HEK293 (cell line): Measurements from ENCODE around the gene SPINT2.

ENCODE experiments used
- ELK4 ChIP-seq: IDR thresholded peaks from 2 replicates; pipeline ENCODE4 v1.6.1; 2011; ENCODE audit warnings: mild to moderate bottlenecking, low read depth, low read length, borderline replicate concordance
- MYNN ChIP-seq: fragments of 450-650 bp; formaldehyde crosslinking; IDR thresholded peaks from 2 replicates; pipeline ENCODE4 v1.5.1; 2016; ENCODE audit warnings: missing biosample characterization, missing genetic modification characterization, borderline replicate concordance
- REST ChIP-seq: fragments of 450-650 bp; formaldehyde crosslinking; IDR thresholded peaks from 2 replicates; pipeline ENCODE4 v1.5.1; 2016; ENCODE audit warnings: missing biosample characterization, missing genetic modification characterization
- SALL2 ChIP-seq: fragments of 450-650 bp; formaldehyde crosslinking; IDR thresholded peaks from 2 replicates; pipeline ENCODE4 v1.5.0; 2017; ENCODE audit warnings: missing biosample characterization, mild to moderate bottlenecking, missing genetic modification characterization, borderline replicate concordance
- TRIM28 ChIP-seq: IDR thresholded peaks from 2 replicates; pipeline ENCODE4 v1.6.1; 2011; ENCODE audit warnings: low read length, control low read depth, borderline replicate concordance
- YY1 ChIP-seq: fragments of 450-650 bp; formaldehyde crosslinking; IDR thresholded peaks from 2 replicates; pipeline ENCODE4 v1.5.1; 2018; ENCODE audit warnings: missing biosample characterization, missing genetic modification characterization
- ZNF24 ChIP-seq: fragments of 450-650 bp; formaldehyde crosslinking; IDR thresholded peaks from 2 replicates; pipeline ENCODE4 v1.5.1; 2016; ENCODE audit warnings: missing biosample characterization, missing genetic modification characterization
- ZNF274 ChIP-seq, 2 experiments: fragments of 200-500 bp in 1 of 2; fragments of 450-650 bp in 1 of 2; sonication (Bioruptor generic) in 1 of 2; formaldehyde crosslinking in 1 of 2; IDR thresholded peaks; 2 replicates each; pipeline versions ENCODE4 v1.5.1 to v1.6.1; 2014 to 2016; ENCODE audit warnings: borderline replicate concordance in 1 of 2, inconsistent platforms in 1 of 2, low read length in 1 of 2, missing biosample characterization in 1 of 2, missing genetic modification characterization in 1 of 2
- ZNF366 ChIP-seq: fragments of 450-650 bp; formaldehyde crosslinking; conservative IDR thresholded peaks from 2 replicates; pipeline ENCODE4 v1.5.1; 2016; ENCODE audit warnings: missing biosample characterization, missing genetic modification characterization
- ZNF416 ChIP-seq: fragments of 450-650 bp; formaldehyde crosslinking; IDR thresholded peaks from 2 replicates; pipeline ENCODE4 v1.5.1; 2016; ENCODE audit warnings: missing biosample characterization, missing genetic modification characterization
- ZNF571 ChIP-seq: fragments of 450-650 bp; formaldehyde crosslinking; IDR thresholded peaks from 2 replicates; pipeline ENCODE4 v1.5.0; 2017; ENCODE audit warnings: missing biosample characterization, missing genetic modification characterization
- TF ChIP-seq, protein P1 (sequence below): fragments of 450-650 bp; formaldehyde crosslinking; IDR thresholded peaks from 2 replicates; pipeline ENCODE4 v1.5.1; 2016; ENCODE audit warnings: missing biosample characterization, missing genetic modification characterization
- TF ChIP-seq, protein P2 (sequence below): fragments of 450-650 bp; formaldehyde crosslinking; IDR thresholded peaks from 2 replicates; pipeline ENCODE4 v1.5.1; 2016; ENCODE audit warnings: missing biosample characterization, missing genetic modification characterization
- TF ChIP-seq, protein P3 (sequence below): fragments of 450-650 bp; formaldehyde crosslinking; IDR thresholded peaks from 2 replicates; pipeline ENCODE4 v1.5.1; 2016; ENCODE audit warnings: missing biosample characterization, missing genetic modification characterization, low read depth

DNA sequence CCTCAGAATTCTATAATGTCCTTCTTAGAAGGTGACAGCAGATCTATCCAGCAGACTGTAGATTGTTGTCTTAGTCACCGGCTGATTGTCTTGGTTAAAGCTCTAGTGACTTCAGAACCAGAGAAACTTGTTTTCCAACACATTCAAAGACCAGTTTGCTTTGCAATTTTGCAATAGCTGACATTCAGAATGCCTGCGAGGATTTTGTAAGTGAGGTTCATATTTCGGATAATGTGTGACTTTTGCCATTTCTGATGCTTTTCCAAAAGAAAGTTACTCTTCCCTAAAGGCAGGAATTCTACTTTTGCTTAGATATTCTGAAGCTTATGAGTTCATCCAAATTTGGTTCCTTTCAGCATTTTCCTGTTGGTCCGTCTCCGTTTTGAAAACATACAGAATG lies 13.2 kb downstream of the SPINT2 start:
- TF ChIP-seq, protein P1, sequence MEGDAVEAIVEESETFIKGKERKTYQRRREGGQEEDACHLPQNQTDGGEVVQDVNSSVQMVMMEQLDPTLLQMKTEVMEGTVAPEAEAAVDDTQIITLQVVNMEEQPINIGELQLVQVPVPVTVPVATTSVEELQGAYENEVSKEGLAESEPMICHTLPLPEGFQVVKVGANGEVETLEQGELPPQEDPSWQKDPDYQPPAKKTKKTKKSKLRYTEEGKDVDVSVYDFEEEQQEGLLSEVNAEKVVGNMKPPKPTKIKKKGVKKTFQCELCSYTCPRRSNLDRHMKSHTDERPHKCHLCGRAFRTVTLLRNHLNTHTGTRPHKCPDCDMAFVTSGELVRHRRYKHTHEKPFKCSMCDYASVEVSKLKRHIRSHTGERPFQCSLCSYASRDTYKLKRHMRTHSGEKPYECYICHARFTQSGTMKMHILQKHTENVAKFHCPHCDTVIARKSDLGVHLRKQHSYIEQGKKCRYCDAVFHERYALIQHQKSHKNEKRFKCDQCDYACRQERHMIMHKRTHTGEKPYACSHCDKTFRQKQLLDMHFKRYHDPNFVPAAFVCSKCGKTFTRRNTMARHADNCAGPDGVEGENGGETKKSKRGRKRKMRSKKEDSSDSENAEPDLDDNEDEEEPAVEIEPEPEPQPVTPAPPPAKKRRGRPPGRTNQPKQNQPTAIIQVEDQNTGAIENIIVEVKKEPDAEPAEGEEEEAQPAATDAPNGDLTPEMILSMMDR (tag by site-specific recombination), result no peak
- TF ChIP-seq SALL2 (tag by site-specific recombination) (no peak), MYNN (no peak), ZNF366 (tag by site-specific recombination) (no peak), ZNF571 (tag by site-specific recombination) (no peak), ELK4 (no peak), TRIM28 (no peak), ZNF24 (no peak), ZNF416 (no peak), ZNF274 (IDR thresholded peaks at IDR 0.05; ENCODE audit: low read length) (no peak), ZNF274 (tag by site-specific recombination; IDR thresholded peaks at IDR 0.05; ENCODE audit: borderline replicate concordance) (no peak), YY1 (tag by site-specific recombination) (no peak), REST (tag by site-specific recombination) (no peak)
- TF ChIP-seq, protein P2, sequence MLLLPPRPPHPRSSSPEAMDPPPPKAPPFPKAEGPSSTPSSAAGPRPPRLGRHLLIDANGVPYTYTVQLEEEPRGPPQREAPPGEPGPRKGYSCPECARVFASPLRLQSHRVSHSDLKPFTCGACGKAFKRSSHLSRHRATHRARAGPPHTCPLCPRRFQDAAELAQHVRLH (tag by site-specific recombination), result no peak
- TF ChIP-seq, protein P3, sequence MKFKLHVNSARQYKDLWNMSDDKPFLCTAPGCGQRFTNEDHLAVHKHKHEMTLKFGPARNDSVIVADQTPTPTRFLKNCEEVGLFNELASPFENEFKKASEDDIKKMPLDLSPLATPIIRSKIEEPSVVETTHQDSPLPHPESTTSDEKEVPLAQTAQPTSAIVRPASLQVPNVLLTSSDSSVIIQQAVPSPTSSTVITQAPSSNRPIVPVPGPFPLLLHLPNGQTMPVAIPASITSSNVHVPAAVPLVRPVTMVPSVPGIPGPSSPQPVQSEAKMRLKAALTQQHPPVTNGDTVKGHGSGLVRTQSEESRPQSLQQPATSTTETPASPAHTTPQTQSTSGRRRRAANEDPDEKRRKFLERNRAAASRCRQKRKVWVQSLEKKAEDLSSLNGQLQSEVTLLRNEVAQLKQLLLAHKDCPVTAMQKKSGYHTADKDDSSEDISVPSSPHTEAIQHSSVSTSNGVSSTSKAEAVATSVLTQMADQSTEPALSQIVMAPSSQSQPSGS (tag by site-specific recombination), result no peak
